Measurements from ENCODE around the gene MRPS31.

The MRPS31 gene

DNA sequence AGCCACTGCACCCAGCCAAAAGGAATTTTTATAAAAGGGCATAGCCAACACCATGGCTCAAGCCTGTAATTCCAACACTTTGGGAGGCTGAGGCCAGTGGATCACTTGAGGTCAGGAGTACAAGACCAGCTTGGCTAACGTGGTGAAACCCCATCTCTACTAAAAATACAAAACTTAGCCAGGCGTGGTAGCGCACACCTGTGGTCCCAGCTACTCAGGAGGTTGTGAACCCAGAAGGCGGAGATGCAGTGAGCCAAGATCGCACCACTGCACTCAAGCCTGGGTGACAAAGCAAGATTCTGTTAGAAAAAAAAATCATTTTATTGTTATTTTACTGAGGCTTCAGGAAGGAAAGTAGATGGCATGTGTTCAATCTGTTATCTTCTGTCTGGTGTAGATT, 73.3 kb downstream of the MRPS31 start:
- TF ChIP-seq, protein P1, sequence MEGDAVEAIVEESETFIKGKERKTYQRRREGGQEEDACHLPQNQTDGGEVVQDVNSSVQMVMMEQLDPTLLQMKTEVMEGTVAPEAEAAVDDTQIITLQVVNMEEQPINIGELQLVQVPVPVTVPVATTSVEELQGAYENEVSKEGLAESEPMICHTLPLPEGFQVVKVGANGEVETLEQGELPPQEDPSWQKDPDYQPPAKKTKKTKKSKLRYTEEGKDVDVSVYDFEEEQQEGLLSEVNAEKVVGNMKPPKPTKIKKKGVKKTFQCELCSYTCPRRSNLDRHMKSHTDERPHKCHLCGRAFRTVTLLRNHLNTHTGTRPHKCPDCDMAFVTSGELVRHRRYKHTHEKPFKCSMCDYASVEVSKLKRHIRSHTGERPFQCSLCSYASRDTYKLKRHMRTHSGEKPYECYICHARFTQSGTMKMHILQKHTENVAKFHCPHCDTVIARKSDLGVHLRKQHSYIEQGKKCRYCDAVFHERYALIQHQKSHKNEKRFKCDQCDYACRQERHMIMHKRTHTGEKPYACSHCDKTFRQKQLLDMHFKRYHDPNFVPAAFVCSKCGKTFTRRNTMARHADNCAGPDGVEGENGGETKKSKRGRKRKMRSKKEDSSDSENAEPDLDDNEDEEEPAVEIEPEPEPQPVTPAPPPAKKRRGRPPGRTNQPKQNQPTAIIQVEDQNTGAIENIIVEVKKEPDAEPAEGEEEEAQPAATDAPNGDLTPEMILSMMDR (IDR thresholded peaks at IDR 0.05; ENCODE audit: insufficient read depth, low read length, poor library complexity, severe bottlenecking), result no peak
- no peak overlapping the region for H3K4me3 ChIP-seq (replicated peaks; ENCODE audit: low read depth, low read length)
- H3K27me3 ChIP-seq (replicated peaks; ENCODE audit: control insufficient read depth, insufficient read depth, low read length), result no peaks in the 10 kb centered on the region
- peak; percentile 52 for DNase-seq (ENCODE audit: extremely low read depth, insufficient read length)
- no peaks in the 10 kb centered on the region for H3K36me3 ChIP-seq (ENCODE audit: control insufficient read depth, insufficient read depth, low read length)

DNA sequence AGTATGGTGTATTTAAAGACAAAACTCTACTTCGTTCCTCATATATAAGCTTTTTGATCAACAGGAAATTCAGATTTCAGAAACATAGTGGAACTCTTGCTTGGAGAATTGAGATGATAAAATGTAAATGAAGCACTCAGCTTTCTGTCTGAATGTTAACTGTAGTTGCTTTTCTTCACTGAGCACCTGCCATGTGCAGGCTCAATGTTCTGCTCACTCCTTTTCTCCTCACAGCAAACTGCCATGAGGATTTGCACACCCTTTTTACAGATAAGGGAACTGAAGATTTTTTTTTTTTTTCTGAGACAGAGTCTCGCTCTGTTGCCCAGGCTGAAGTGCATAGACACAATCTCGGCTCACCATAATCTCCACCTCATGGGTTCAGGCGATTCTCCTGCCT, 76.6 kb downstream of the MRPS31 start:
- H3K27me3 ChIP-seq (replicated peaks; ENCODE audit: control insufficient read depth, insufficient read depth, low read length), result no peaks in the 10 kb centered on the region
- TF ChIP-seq, protein P1 (IDR thresholded peaks at IDR 0.05; ENCODE audit: insufficient read depth, low read length, poor library complexity, severe bottlenecking), result no peak
- no peaks in the 10 kb centered on the region for H3K36me3 ChIP-seq (ENCODE audit: control insufficient read depth, insufficient read depth, low read length)
- no peak for DNase-seq (ENCODE audit: extremely low read depth, insufficient read length)
- no peak overlapping the region for H3K4me3 ChIP-seq (replicated peaks; ENCODE audit: low read depth, low read length)

DNA sequence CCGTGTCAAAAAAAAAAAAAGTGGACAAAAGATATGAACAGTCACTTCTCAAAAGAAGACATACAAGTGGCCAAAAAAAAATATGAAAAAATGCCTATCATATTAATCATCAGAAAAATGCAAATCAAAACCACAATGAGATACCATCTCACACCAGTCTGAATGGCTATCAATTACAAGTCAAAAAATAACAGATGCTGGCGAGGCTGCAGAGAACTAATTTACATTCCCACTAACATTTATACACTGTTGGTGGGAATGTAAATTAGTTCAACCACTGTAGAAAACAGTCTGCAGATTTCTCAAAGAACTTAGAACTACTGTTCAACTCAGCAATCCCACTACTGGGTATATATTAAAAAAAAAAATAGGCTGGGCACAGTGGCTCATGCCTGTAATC, 78.0 kb downstream of the MRPS31 start:
- Histone ChIP-seq H3K4me3 (replicated peaks; ENCODE audit: low read depth, low read length) (no peak overlapping the region), H3K27me3 (replicated peaks; ENCODE audit: control insufficient read depth, insufficient read depth, low read length) (no peaks in the 10 kb centered on the region), H3K36me3 (ENCODE audit: control insufficient read depth, insufficient read depth, low read length) (no peaks in the 10 kb centered on the region)
- no peak for DNase-seq (ENCODE audit: extremely low read depth, insufficient read length)
- TF ChIP-seq, protein P1 (IDR thresholded peaks at IDR 0.05; ENCODE audit: insufficient read depth, low read length, poor library complexity, severe bottlenecking), result no peak

DNA sequence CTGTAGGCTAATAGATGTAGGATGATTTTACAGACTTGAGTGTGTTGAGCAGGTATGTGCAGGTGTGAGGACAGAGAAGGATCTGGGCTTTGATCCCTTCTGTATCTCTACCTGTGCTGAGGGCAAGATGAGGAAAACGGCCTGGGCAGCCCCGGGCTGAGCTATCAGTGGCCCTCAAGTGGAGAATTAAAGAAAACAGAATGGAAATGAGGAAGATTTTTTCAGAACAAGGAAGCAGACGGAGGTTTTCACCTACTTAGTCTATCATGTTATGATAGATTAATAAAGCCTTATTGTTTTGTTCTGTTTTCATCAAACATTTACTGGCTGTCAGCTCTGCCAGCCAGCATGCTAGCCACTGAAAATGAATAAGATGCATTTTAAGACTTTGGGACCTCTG, 82.2 kb downstream of the MRPS31 start:
- no peaks in the 10 kb centered on the region for H3K27me3 ChIP-seq (replicated peaks; ENCODE audit: control insufficient read depth, insufficient read depth, low read length)
- TF ChIP-seq, protein P1 (IDR thresholded peaks at IDR 0.05; ENCODE audit: insufficient read depth, low read length, poor library complexity, severe bottlenecking), result no peak
- no peaks in the 10 kb centered on the region for H3K36me3 ChIP-seq (ENCODE audit: control insufficient read depth, insufficient read depth, low read length)

DNA sequence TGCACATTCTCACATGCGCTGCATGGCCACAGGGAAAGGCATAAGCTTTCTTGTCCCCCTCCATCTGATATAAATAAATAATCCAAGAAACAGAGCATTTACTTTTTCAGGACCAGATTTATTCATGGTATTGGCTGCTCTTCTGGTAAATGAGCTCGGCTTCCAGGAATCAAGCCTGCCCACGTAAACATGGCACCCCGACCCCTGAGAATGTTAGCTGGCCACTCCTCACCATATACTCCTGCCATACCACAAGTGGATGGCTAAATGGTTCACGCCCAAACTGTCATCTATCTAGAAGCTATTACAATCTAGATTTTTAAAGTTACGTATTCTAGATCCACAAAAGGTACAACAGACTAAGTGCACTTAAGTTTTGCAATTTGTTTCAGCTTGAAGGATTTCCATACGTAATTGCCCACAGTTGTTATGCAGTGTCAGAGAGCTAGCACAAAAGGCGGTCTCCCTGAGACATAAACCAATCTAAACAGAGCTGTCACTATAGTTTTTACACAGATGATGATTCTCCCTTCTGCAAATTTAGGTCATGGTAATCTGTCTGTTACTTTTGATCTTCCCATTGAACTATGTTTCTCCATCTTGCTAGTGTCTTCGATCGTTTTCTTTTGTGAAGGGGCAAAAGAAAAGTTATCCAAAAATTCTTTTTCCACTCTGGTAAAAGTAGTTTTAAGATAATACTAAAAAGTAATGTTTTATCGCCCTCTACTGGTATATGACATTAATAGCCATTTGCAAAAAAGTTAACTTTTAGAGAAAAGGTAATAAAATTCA, 88.3 kb downstream of the MRPS31 start:
- Histone ChIP-seq H3K4me3 (replicated peaks; ENCODE audit: low read depth, low read length) (no peak overlapping the region), H3K27me3 (replicated peaks; ENCODE audit: control insufficient read depth, insufficient read depth, low read length) (no peaks in the 10 kb centered on the region), H3K36me3 (ENCODE audit: control insufficient read depth, insufficient read depth, low read length) (no peaks in the 10 kb centered on the region)
- TF ChIP-seq, protein P1 (IDR thresholded peaks at IDR 0.05; ENCODE audit: insufficient read depth, low read length, poor library complexity, severe bottlenecking), result peak; percentile 22
- no peak for DNase-seq (ENCODE audit: extremely low read depth, insufficient read length)

More for the DNA sequence above, 82.2 kb downstream of the MRPS31 start:
- DNase-seq (ENCODE audit: extremely low read depth, insufficient read length), result no peak
- H3K4me3 ChIP-seq (replicated peaks; ENCODE audit: low read depth, low read length), result no peak overlapping the region
